Measurements from ENCODE around the gene ABCB9. TPM values are rescaled to one million over a fixed set of nuclear protein-coding genes. Genes with fewer than 3 reads are reported as not detected.

Gene ABCB9
- total RNA-seq, 1 donor from 2014 or later: 2.9 TPM

GRCh38 chr12:122979908-122980182 is 13.6 kb upstream of the ABCB9 start:
- intact Hi-C loops (cut with DNase I): no loop called here
- no peak for ATAC-seq
- H3K27ac ChIP-seq: peak overlapping the region; percentile 89

GRCh38 chr12:122979001-122979907 is 13.0 kb upstream of the ABCB9 start:
- Histone ChIP-seq H3K27ac (no peak overlapping the region), H3K4me1 (peaks cover 74% of the 10 kb centered on the region), H3K4me3 (peak overlapping the region; percentile 97), H3K27me3 (ENCODE audit: low read depth) (no peaks in the 10 kb centered on the region), H3K36me3 (peaks cover 29% of the 10 kb centered on the region), H3K9me3 (no peaks in the 10 kb centered on the region)
- intact Hi-C loops (cut with DNase I): no loop called here
- no peak for ATAC-seq
- TF ChIP-seq CTCF (IDR thresholded peaks at IDR 0.05): no peak
- no peak for DNase-seq

More at GRCh38 chr12:122979908-122980182, 13.6 kb upstream of the ABCB9 start:
- Histone ChIP-seq H3K27me3 (ENCODE audit: low read depth) (no peaks in the 10 kb centered on the region), H3K36me3 (peaks cover 29% of the 10 kb centered on the region), H3K4me1 (peaks cover 80% of the 10 kb centered on the region), H3K4me3 (peak overlapping the region; percentile 97), H3K9me3 (no peaks in the 10 kb centered on the region)
- no peak for TF ChIP-seq CTCF (IDR thresholded peaks at IDR 0.05)
- DNase-seq: no peak

- DNase-seq (no peak), ATAC-seq (no peak)
- Histone ChIP-seq H3K27me3 (ENCODE audit: low read depth) (no peaks in the 10 kb centered on the region), H3K4me3 (no peak overlapping the region), H3K4me1 (peaks cover 73% of the 10 kb centered on the region), H3K9me3 (no peaks in the 10 kb centered on the region), H3K36me3 (peaks cover 29% of the 10 kb centered on the region), H3K27ac (no peak overlapping the region)
- no peak for TF ChIP-seq CTCF (IDR thresholded peaks at IDR 0.05)
- intact Hi-C loops (cut with DNase I): no loop called here
Observed at GRCh38 chr12:122978507-122978955, 12.3 kb upstream of the ABCB9 start.

GRCh38 chr12:122977655-122978392 is 11.6 kb upstream of the ABCB9 start:
- no peaks in the 10 kb centered on the region for H3K27me3 ChIP-seq (ENCODE audit: low read depth)
- H3K4me3 ChIP-seq: no peak overlapping the region
- peaks cover 25% of the 10 kb centered on the region for H3K36me3 ChIP-seq
- DNase-seq: no peak
- no peaks in the 10 kb centered on the region for H3K9me3 ChIP-seq
- no peak for TF ChIP-seq CTCF (IDR thresholded peaks at IDR 0.05)
- peaks cover 66% of the 10 kb centered on the region for H3K4me1 ChIP-seq
- ATAC-seq: no peak
- intact Hi-C loops (cut with DNase I): no loop called here
- no peak overlapping the region for H3K27ac ChIP-seq

- DNase-seq (no peak), ATAC-seq (no peak)
- H3K4me3 ChIP-seq: no peak overlapping the region
- H3K27me3 ChIP-seq (ENCODE audit: low read depth): no peaks in the 10 kb centered on the region
- H3K9me3 ChIP-seq: no peaks in the 10 kb centered on the region
- peaks cover 60% of the 10 kb centered on the region for H3K4me1 ChIP-seq
- intact Hi-C loops (cut with DNase I): no loop called here
- H3K36me3 ChIP-seq: peaks cover 19% of the 10 kb centered on the region
- H3K27ac ChIP-seq: no peak overlapping the region
- no peak for TF ChIP-seq CTCF (IDR thresholded peaks at IDR 0.05)
Observed at GRCh38 chr12:122977153-122977552, 10.9 kb upstream of the ABCB9 start.

All from lower lobe of right lung (tissue), 2 donors.